ENCODE measurements around the gene SLC25A28. TPM values are rescaled to one million over a fixed set of nuclear protein-coding genes. Genes with fewer than 3 reads are reported as not detected.

SLC25A28 gene
- total and polyA plus RNA-seq, 4 donors, result 31.1 to 86.9 (median 47.6) TPM

DNA sequence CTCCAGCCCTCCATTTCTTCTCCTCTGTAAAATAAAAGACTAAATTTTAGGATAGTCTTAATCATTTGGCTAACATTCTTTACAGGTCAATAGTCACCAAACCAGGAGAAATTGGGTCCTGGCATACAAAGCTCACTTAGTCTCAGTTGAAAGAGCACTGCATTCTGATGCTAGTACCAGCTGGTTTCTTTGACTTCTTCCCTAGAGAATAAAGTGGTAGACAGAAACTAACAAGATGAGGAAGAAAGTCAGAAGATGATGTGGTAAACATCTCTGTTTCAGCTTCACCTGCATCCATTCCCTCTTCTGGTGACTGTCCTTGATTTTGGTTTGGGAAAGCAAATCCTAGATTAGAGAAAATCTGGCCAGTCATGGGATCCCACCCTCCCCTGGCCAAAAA, 50.3 kb downstream of the SLC25A28 start:
- no peak overlapping the region for H3K27ac ChIP-seq (ENCODE audit: low read depth in 1 of 2, low read length in 1 of 2)
- ATAC-seq (ENCODE audit: insufficient read depth, low FRiP score), result no peak
- H3K36me3 ChIP-seq (ENCODE audit: control insufficient read depth in 4 of 4, insufficient read depth in 4 of 4, low read length in 4 of 4), result no peaks in the 10 kb centered on the region
- DNase-seq, result no peak
- H3K27me3 ChIP-seq (ENCODE audit: control insufficient read depth in 3 of 3, insufficient read depth in 3 of 3, low read length in 2 of 3), result peaks cover 0 to 3% (median 0%) of the 10 kb centered on the region in 3 donors
- no peak overlapping the region for H3K9ac ChIP-seq (ENCODE audit: insufficient read depth in 1 of 2, low read length in 2 of 2)
- TF ChIP-seq, protein P1, sequence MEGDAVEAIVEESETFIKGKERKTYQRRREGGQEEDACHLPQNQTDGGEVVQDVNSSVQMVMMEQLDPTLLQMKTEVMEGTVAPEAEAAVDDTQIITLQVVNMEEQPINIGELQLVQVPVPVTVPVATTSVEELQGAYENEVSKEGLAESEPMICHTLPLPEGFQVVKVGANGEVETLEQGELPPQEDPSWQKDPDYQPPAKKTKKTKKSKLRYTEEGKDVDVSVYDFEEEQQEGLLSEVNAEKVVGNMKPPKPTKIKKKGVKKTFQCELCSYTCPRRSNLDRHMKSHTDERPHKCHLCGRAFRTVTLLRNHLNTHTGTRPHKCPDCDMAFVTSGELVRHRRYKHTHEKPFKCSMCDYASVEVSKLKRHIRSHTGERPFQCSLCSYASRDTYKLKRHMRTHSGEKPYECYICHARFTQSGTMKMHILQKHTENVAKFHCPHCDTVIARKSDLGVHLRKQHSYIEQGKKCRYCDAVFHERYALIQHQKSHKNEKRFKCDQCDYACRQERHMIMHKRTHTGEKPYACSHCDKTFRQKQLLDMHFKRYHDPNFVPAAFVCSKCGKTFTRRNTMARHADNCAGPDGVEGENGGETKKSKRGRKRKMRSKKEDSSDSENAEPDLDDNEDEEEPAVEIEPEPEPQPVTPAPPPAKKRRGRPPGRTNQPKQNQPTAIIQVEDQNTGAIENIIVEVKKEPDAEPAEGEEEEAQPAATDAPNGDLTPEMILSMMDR (IDR thresholded peaks at IDR 0.05; ENCODE audit: control extremely low read depth, extremely low read depth), result no peak
- no peaks in the 10 kb centered on the region for H3K9me3 ChIP-seq (ENCODE audit: control insufficient read depth in 4 of 4, insufficient read depth in 3 of 4, low read length in 3 of 4)
- H3K4me3 ChIP-seq, result no peak overlapping the region
- no peaks in the 10 kb centered on the region for H3K4me1 ChIP-seq (ENCODE audit: control insufficient read depth in 5 of 5, insufficient read depth in 5 of 5, low read length in 5 of 5)

DNA sequence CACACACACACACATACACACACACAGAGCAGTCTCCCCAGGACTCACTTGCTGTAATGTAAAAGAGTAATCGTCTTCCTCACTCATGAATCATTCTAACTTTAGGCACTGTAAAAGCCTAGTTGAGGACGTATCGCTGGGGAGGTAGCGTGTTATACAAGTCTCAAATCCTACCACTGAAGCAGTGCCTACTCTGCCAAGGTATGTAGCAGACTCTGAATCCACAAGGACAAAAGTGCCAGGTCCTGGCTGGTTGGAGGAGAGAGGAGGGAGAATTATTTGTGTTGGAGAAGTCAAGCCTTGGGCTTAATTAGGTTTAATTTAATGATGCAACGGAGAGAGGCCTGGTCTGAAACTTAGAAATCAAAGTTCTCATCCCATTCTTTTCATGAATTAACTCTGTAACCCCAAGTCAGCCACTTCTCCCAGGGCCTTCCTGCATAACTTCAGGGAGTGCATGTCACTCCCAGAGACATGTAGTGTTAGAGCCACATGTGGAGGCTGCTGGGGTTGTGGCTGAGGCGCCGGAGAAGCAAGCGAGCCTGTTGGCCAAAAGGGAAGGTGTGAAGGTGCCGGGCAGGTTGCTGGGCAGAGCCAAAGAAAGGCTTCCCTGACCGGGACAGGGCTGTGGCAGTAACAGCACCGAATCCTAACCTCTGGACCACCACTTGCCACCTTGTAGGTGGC, 50.8 kb downstream of the SLC25A28 start:
- Histone ChIP-seq H3K4me3 (no peak overlapping the region), H3K9me3 (ENCODE audit: control insufficient read depth in 4 of 4, insufficient read depth in 3 of 4, low read length in 3 of 4) (no peaks in the 10 kb centered on the region), H3K36me3 (ENCODE audit: control insufficient read depth in 4 of 4, insufficient read depth in 4 of 4, low read length in 4 of 4) (no peaks in the 10 kb centered on the region), H3K4me1 (ENCODE audit: control insufficient read depth in 5 of 5, insufficient read depth in 5 of 5, low read length in 5 of 5) (no peaks in the 10 kb centered on the region), H3K9ac (ENCODE audit: insufficient read depth in 1 of 2, low read length in 2 of 2) (no peak overlapping the region), H3K27me3 (ENCODE audit: control insufficient read depth in 3 of 3, insufficient read depth in 3 of 3, low read length in 2 of 3) (peaks cover 0 to 3% (median 0%) of the 10 kb centered on the region in 3 donors), H3K27ac (ENCODE audit: low read depth in 1 of 2, low read length in 1 of 2) (no peak overlapping the region)
- ATAC-seq (ENCODE audit: insufficient read depth, low FRiP score), result no peak
- no peak for DNase-seq
- TF ChIP-seq, protein P1 (IDR thresholded peaks at IDR 0.05; ENCODE audit: control extremely low read depth, extremely low read depth), result no peak
- 67 to 77% methylated on average over 11 of the region's 11 CpGs for WGBS, 2 donors

GRCh38 chr10:99565166-99565565, 55.1 kb downstream of the SLC25A28 start:
- ATAC-seq (ENCODE audit: insufficient read depth, low FRiP score) (no peak), DNase-seq (no peak)
- Histone ChIP-seq H3K9me3 (ENCODE audit: control insufficient read depth in 4 of 4, insufficient read depth in 3 of 4, low read length in 3 of 4) (no peaks in the 10 kb centered on the region), H3K9ac (ENCODE audit: insufficient read depth in 1 of 2, low read length in 2 of 2) (no peak overlapping the region), H3K4me3 (no peak overlapping the region), H3K27ac (ENCODE audit: low read depth in 1 of 2, low read length in 1 of 2) (no peak overlapping the region), H3K36me3 (ENCODE audit: control insufficient read depth in 4 of 4, insufficient read depth in 4 of 4, low read length in 4 of 4) (no peaks in the 10 kb centered on the region), H3K4me1 (ENCODE audit: control insufficient read depth in 5 of 5, insufficient read depth in 5 of 5, low read length in 5 of 5) (no peaks in the 10 kb centered on the region), H3K27me3 (ENCODE audit: control insufficient read depth in 3 of 3, insufficient read depth in 3 of 3, low read length in 2 of 3) (peaks cover 0 to 3% (median 2%) of the 10 kb centered on the region in 3 donors)
- 91 to 93% methylated on average over 4 of the region's 4 CpGs for WGBS, 2 donors
- TF ChIP-seq, protein P1 (IDR thresholded peaks at IDR 0.05; ENCODE audit: control extremely low read depth, extremely low read depth), result no peak

DNA sequence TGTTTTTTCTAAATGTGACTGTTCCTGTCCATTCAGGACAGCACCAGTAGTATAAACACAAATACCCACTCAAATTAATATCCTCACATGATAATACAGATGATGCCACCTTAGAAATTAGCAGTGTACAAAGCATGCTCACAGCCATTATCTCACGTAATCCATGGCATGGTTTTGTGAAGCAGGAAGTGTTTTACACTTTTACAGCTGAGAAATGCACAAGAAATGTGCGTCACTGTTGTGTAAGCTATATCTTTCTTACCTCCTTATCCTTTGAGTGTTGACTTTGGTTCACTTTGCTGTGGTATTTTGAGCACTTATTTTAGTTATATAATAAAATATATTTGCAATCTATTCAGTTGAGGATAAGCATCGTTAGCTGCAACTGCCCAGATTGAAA, 55.9 kb downstream of the SLC25A28 start:
- H3K9me3 ChIP-seq (ENCODE audit: control insufficient read depth in 4 of 4, insufficient read depth in 3 of 4, low read length in 3 of 4), result no peaks in the 10 kb centered on the region
- H3K9ac ChIP-seq (ENCODE audit: insufficient read depth in 1 of 2, low read length in 2 of 2), result no peak overlapping the region
- no peaks in the 10 kb centered on the region for H3K36me3 ChIP-seq (ENCODE audit: control insufficient read depth in 4 of 4, insufficient read depth in 4 of 4, low read length in 4 of 4)
- TF ChIP-seq, protein P1 (IDR thresholded peaks at IDR 0.05; ENCODE audit: control extremely low read depth, extremely low read depth), result no peak
- no peak for DNase-seq
- 30 to 38% methylated on average over 3 of the region's 3 CpGs for WGBS, 2 donors
- H3K27me3 ChIP-seq (ENCODE audit: control insufficient read depth in 3 of 3, insufficient read depth in 3 of 3, low read length in 2 of 3), result peaks cover 0 to 6% (median 5%) of the 10 kb centered on the region in 3 donors
- H3K4me1 ChIP-seq (ENCODE audit: control insufficient read depth in 5 of 5, insufficient read depth in 5 of 5, low read length in 5 of 5), result no peaks in the 10 kb centered on the region
- H3K27ac ChIP-seq (ENCODE audit: low read depth in 1 of 2, low read length in 1 of 2), result no peak overlapping the region
- no peak overlapping the region for H3K4me3 ChIP-seq
- no peak for ATAC-seq (ENCODE audit: insufficient read depth, low FRiP score)

All from lung (tissue), 12 donors.